Mucosa of rectum (tissue), 2 donors: ENCODE results near the gene EIF6.

ENCODE experiments used
- H3K27ac ChIP-seq, 2 donors: one replicate each; pipeline ENCODE4 v1.7.0; 2013; ENCODE audit warnings: inconsistent platforms in 2 of 2, low read depth in 2 of 2, low read length in 2 of 2
- H3K27me3 ChIP-seq, 2 donors: one replicate each; pipeline ENCODE4 v1.7.0; 2013; ENCODE audit warnings: low read length in 2 of 2; ENCODE audit not compliant: control insufficient read depth in 2 of 2, insufficient read depth in 2 of 2
- H3K36me3 ChIP-seq, 2 donors: one replicate each; pipeline ENCODE4 v1.7.0; 2013; ENCODE audit warnings: low read length in 2 of 2; ENCODE audit not compliant: control insufficient read depth in 2 of 2, insufficient read depth in 2 of 2
- H3K4me1 ChIP-seq, 2 donors: one replicate each; pipeline ENCODE4 v1.7.0; 2013; ENCODE audit warnings: low read length in 2 of 2, mild to moderate bottlenecking in 1 of 2; ENCODE audit not compliant: control insufficient read depth in 2 of 2, insufficient read depth in 2 of 2
- H3K4me3 ChIP-seq, 2 donors: one replicate each; pipeline ENCODE4 v1.7.0; 2013; ENCODE audit warnings: low read length in 2 of 2
- H3K9ac ChIP-seq, 2 donors: one replicate each; pipeline ENCODE4 v1.7.0; 2013; ENCODE audit warnings: low read length in 2 of 2, low read depth in 1 of 2, mild to moderate bottlenecking in 1 of 2
- H3K9me3 ChIP-seq, 2 donors: one replicate each; pipeline ENCODE4 v1.7.0; 2013; ENCODE audit warnings: low read length in 2 of 2; ENCODE audit not compliant: control insufficient read depth in 2 of 2
- donor health status: healthy.
- donor health status: Normal muscosa, but diverticular disease.

EIF6 gene

DNA sequence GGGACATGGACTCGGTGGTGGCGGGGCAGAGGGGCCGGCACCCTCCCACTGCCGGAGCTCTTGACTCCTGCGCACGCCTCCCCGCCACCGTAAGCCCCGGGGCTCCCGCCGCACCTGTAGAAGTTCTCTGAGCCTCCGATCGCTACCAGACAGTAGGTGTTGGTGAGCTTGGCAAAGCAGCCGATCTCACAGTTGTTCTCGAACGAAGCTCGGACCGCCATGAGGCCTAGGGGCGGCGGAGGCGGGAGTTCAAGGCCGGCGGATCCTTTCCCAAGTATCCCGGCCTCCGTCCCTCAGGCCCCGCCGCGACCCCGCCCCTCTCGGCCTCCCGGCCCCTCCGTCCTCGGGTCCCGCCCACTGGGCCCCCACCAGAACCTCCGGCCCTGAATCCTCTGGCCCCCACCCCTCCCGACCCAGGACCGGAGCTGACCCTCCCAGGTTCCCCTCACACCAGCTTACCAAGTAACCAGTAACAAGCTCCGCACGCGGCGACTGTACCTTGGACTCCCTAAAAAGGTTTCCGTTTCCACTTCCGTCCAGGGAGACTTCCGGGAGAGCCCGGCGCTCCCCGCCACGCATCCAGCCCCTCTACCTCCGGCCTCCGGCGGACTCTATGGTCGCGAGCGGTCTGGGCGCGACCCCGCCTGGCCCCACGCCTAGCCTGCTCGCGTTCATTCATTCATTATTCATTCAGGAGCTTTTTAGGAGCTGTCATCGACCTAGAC, at the start of gene EIF6:
Gene EIF6, minus strand, starts transcription at position 506 of the 725 bp plus-strand sequence. Its CDS starts 285 bp downstream, at position 221.
- H3K9me3 ChIP-seq, result no peaks in the 10 kb centered on the region
- peak within 1 kb of the TSS; percentile 92 for H3K9ac ChIP-seq
- H3K4me1 ChIP-seq, result peaks cover 22 to 29% of the 10 kb centered on the region in 2 donors
- H3K27ac ChIP-seq, result peak within 1 kb of the TSS; percentile 83 to 86
- H3K36me3 ChIP-seq, result peaks cover 17 to 21% of the 10 kb centered on the region in 2 donors
- no peaks in the 10 kb centered on the region for H3K27me3 ChIP-seq
- peak within 1 kb of the TSS; percentile 89 to 96 for H3K4me3 ChIP-seq

GRCh38 chr20:35333606-35334005, 49.0 kb upstream of the EIF6 start:
- Histone ChIP-seq H3K4me3 (no peak overlapping the region), H3K9me3 (no peaks in the 10 kb centered on the region), H3K27me3 (no peaks in the 10 kb centered on the region), H3K9ac (no peak overlapping the region), H3K36me3 (no peaks in the 10 kb centered on the region), H3K27ac (no peak overlapping the region), H3K4me1 (peaks cover 4 to 7% of the 10 kb centered on the region in 2 donors)

DNA sequence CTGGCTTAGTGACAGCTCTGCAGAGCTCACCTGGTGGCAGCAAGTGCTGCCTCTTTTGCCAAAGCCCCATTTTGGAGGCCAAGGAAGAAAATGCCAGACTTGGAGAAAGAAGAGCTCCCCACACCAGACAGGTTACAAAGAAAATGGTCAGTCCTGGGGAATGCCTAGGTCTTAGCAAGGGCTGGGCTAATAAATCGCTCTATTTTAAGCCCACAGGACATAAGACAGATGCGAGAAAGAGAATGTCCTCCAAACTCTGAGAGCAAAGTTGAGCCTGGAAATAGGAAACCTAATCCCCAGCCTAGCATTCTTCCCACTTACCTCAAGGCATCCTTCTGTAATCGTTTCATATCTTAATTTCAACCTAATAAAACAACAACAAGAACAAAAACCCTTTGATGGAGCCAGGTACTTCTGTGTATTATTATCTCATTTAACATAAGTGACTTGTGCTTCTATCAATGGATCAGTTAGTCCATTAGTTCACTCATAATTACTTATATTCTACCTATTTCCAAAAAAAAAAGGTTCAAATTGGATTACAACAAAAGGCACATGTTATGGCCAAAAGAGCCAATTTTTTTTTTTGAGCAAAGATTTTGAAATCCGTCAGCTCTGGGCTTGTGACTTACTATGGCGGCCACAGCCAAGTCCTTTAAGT, 48.1 kb upstream of the EIF6 start:
- Histone ChIP-seq H3K9me3 (no peaks in the 10 kb centered on the region), H3K9ac (no peak overlapping the region), H3K27me3 (no peaks in the 10 kb centered on the region), H3K4me1 (peaks cover 8 to 10% of the 10 kb centered on the region in 2 donors), H3K36me3 (no peaks in the 10 kb centered on the region), H3K4me3 (no peak overlapping the region), H3K27ac (no peak overlapping the region)

- H3K27me3 ChIP-seq, result no peaks in the 10 kb centered on the region
- no peak overlapping the region for H3K27ac ChIP-seq
- no peak overlapping the region for H3K4me3 ChIP-seq
- no peak overlapping the region for H3K9ac ChIP-seq
- H3K36me3 ChIP-seq, result no peaks in the 10 kb centered on the region
- H3K9me3 ChIP-seq, result no peaks in the 10 kb centered on the region
- H3K4me1 ChIP-seq, result peaks cover 25 to 29% of the 10 kb centered on the region in 2 donors
Measured at GRCh38 chr20:35329435-35330139, 45.0 kb upstream of the EIF6 start.

DNA sequence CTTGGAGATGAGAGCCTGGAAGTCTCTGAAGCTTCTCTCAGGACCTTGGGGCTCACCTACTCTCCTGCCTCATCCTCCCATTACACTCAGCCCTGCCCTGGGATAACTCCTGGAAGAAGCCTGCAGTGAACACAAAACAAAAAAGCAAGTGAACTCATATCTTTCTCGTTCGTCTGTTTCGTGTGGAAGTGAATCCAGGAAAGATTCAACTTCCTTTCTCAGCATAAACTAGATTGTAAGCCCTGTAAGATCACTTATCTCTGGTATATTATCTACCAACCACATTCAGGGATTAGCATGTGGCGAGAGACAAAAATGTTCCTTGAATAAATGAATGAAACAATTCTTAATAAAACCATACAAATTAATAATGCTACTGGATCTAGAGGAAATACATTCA, 44.1 kb upstream of the EIF6 start:
- H3K4me3 ChIP-seq, result no peak overlapping the region
- H3K9me3 ChIP-seq, result no peaks in the 10 kb centered on the region
- no peak overlapping the region for H3K9ac ChIP-seq
- H3K36me3 ChIP-seq, result no peaks in the 10 kb centered on the region
- no peaks in the 10 kb centered on the region for H3K27me3 ChIP-seq
- H3K27ac ChIP-seq, result no peak overlapping the region
- H3K4me1 ChIP-seq, result peaks cover 25 to 29% of the 10 kb centered on the region in 2 donors

DNA sequence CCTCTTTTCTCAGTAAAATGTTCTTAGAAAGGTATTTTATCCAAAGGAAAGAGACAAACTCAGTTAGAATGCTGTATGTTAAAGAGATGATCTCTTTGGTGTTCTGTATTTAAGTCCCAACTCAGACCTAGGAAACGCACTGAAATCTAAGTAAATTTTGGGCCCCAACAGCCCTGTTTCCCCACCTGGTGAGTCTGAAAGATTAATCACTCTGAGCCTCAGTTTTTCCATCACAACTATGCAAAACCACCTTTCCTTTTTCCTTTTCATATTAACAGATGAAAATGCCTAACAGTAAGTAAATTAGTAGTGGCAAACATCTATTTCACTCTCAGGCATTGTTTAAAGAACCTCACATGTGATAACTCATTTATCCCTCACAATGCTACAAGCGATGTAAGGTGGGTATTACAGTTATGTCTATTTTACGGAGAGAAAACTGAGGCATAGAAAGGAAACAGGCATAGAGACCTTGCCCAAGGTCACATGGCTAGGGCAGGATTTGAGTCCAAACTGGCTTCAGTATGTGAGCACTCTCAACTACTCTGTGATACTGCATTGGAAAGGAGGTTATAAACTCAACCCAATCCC, 43.6 kb upstream of the EIF6 start:
- no peaks in the 10 kb centered on the region for H3K36me3 ChIP-seq
- no peak overlapping the region for H3K9ac ChIP-seq
- H3K9me3 ChIP-seq, result no peaks in the 10 kb centered on the region
- H3K4me3 ChIP-seq, result no peak overlapping the region
- H3K27ac ChIP-seq, result peak overlapping the region; percentile 63 to 80
- H3K27me3 ChIP-seq, result no peaks in the 10 kb centered on the region
- peaks cover 25 to 29% of the 10 kb centered on the region in 2 donors for H3K4me1 ChIP-seq

DNA sequence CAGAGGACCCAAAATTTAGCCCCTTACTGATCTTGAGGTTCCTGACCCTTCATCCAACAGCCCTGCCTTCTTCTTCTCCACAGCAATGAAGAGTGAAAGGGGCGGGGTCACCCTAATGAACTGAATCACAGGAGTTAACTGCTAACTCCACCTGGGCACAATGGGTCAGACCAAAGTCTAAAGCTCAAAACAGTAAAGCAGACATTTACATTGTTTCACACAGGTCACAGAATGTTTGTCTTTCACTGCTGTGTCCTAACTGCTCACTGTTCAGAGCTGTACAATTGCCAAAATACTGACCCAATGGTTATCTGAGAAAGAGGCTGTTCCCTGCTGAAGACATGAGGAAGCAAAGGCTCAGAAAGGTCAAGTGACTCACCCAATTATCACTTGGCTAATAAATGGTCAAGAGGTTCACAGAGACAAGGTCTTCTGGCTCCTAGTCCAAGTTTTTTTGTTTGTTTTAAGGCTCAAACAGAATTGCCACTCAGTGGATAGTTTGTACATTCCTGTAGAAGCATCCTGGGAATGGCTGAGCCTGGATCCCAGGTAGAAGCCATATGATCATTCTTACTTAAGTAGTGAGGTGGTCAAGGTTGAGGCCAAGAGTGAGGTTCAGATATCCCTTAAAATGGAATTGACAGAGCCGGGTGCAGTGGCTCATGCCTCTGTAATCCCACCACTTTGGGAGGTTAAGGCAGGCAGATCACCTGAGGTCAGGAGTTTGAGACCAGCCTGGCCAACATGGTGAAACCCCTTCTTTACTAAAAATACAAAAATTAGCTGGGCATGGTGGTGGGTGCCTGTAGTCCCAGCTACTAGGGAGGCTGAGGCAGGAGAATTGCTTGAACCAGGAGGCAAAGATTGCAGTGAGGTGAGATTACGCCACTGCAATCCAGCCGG, 42.8 kb upstream of the EIF6 start:
- H3K9ac ChIP-seq, result no peak overlapping the region

DNA sequence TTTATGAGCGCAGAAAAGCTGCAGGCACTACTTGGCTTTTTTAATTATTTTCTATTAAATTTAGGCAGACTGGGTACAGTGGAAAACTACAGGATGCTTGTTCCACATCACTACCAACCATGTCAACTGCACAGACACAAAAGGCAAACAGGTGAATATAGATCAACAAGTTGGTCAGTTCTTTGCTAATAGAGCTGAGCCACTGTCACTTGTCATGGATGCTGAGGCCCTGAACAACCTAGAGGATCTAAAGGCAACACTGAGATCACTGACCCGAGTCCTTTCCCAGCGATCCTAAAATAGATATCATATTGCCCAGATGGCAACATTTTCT, 42.1 kb upstream of the EIF6 start:
- H3K9me3 ChIP-seq, result no peaks in the 10 kb centered on the region
- no peak overlapping the region for H3K9ac ChIP-seq
- H3K27ac ChIP-seq, result peak overlapping the region; percentile 49 to 73
- H3K36me3 ChIP-seq, result no peaks in the 10 kb centered on the region
- no peaks in the 10 kb centered on the region for H3K27me3 ChIP-seq
- H3K4me3 ChIP-seq, result no peak overlapping the region
- H3K4me1 ChIP-seq, result peaks cover 25 to 29% of the 10 kb centered on the region in 2 donors

More for the DNA sequence above, 42.8 kb upstream of the EIF6 start:
- no peak overlapping the region for H3K4me3 ChIP-seq
- H3K36me3 ChIP-seq, result no peaks in the 10 kb centered on the region
- H3K4me1 ChIP-seq, result peaks cover 25 to 29% of the 10 kb centered on the region in 2 donors
- no peaks in the 10 kb centered on the region for H3K27me3 ChIP-seq
- H3K9me3 ChIP-seq, result no peaks in the 10 kb centered on the region
- peak overlapping the region; percentile 73 to 80 for H3K27ac ChIP-seq

DNA sequence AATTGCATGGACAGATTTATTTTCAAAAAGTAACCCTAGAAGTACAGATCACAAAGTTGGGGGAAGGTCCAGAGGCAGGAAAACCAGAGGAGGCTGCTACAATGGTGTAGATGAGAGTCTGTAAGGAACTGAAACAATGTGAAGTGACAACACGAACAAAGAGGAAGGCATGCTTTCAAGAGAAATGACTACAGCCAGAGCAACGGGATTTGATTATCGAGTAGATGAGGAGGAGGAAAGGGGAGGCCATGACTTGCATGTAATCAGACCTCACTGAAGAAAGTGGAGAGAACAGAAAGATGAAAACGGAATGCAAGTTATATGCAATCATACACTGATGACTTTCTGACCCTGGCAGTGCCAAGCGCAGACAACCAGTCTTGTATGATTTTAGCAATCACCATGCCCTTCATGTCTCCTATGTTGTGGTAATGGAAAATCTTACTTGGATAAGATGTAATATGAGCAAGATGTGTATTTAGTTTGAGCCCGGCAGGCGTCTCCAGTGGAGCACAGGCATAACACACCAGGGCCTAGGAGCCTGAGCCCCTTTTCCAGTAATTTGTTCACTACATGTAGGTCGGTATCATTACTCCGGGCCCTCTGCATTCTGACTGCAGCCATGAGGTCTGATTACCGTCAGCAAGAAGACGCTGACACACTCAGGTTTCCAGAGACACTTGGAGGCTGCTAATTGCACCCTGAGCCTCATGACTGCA, 41.6 kb upstream of the EIF6 start:
- H3K4me1 ChIP-seq, result peaks cover 25 to 29% of the 10 kb centered on the region in 2 donors
- no peaks in the 10 kb centered on the region for H3K36me3 ChIP-seq
- H3K4me3 ChIP-seq, result no peak overlapping the region
- H3K27me3 ChIP-seq, result no peaks in the 10 kb centered on the region
- no peak overlapping the region for H3K9ac ChIP-seq
- H3K27ac ChIP-seq, result peak overlapping the region; percentile 49 to 73
- no peaks in the 10 kb centered on the region for H3K9me3 ChIP-seq
